ENCODE measurements around the gene RNF19B. TPM values are rescaled to one million over a fixed set of nuclear protein-coding genes. Genes with fewer than 3 reads are reported as not detected.

Gene RNF19B
- polyA plus RNA-seq, 2 of the 4 experiments (the other 2 are of a cell fraction): 9.9 to 22.6 TPM

DNA sequence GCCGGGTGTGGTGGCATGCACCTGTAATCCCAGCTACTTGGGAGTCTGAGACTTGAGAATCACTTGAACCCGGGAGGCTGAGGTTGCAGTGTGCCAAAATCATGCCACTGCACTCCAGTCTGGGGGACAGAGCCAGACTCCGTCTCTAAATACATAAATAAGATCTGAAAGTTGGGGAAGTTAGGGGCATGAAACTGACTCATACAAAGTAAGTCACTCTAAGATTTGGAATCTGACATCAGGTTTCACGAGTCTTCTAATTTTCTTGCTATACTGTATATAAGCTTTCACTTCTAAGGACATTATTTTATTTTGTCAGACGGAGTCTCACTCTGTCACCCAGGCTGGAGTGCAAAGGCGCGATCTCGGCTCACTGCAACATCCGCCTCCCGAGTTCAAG lies 30.1 kb downstream of the RNF19B start:
- no peak overlapping the region for H3K4me3 ChIP-seq
- peaks cover 40% of the 10 kb centered on the region for H3K4me1 ChIP-seq
- no peak for TF ChIP-seq RARB (CRISPR knock-in tag; IDR thresholded peaks at IDR 0.05)
- no peak for TF ChIP-seq RCOR1 (IDR thresholded peaks at IDR 0.05; ENCODE audit: low read depth, low read length)
- no peak for TF ChIP-seq ZC3H11A (IDR thresholded peaks at IDR 0.05)
- TF ChIP-seq MAFK (IDR thresholded peaks at IDR 0.05; ENCODE audit: partially characterized antibody): no peak
- TF ChIP-seq, protein P1, sequence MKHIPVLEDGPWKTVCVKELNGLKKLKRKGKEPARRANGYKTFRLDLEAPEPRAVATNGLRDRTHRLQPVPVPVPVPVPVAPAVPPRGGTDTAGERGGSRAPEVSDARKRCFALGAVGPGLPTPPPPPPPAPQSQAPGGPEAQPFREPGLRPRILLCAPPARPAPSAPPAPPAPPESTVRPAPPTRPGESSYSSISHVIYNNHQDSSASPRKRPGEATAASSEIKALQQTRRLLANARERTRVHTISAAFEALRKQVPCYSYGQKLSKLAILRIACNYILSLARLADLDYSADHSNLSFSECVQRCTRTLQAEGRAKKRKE (CRISPR knock-in tag; IDR thresholded peaks at IDR 0.05; ENCODE audit: low read depth): no peak
- TF ChIP-seq RNF2 (IDR thresholded peaks at IDR 0.05; ENCODE audit: borderline replicate concordance, low read depth): no peak
- no peak for TF ChIP-seq EHMT2 (IDR thresholded peaks at IDR 0.05; ENCODE audit: low read depth)
- 89% methylated on average over 10 of the region's 10 CpGs for whole genome bisulfite sequencing (ENCODE audit: missing lambda C conversion rate)
- no peaks in the 10 kb centered on the region for H3K9me3 ChIP-seq
- CTCF ChIA-PET: interaction anchor here (0.6 to 7.3 kb wide), 21 partner anchors 9 to 414 kb away, joined by 3 to 97 read pairs (median 8); partner anchors contain the start of gene AZIN2
- FAIRE-seq (no peak), DNase-seq (ENCODE audit: low read depth in 1 of 2, low spot score in 1 of 2) (no peak), ATAC-seq (no peak)
- peak overlapping the region; percentile 77 to 86 for H3K27ac ChIP-seq
- POLR2A ChIA-PET: interaction anchor here (1.5 to 3.0 kb wide), 2 partner anchors 30 to 146 kb away, joined by 4 to 17 read pairs; partner anchors contain the start of genes AZIN2 and RNF19B
- H3K4me2 ChIP-seq: peak overlapping the region; percentile 71

DNA sequence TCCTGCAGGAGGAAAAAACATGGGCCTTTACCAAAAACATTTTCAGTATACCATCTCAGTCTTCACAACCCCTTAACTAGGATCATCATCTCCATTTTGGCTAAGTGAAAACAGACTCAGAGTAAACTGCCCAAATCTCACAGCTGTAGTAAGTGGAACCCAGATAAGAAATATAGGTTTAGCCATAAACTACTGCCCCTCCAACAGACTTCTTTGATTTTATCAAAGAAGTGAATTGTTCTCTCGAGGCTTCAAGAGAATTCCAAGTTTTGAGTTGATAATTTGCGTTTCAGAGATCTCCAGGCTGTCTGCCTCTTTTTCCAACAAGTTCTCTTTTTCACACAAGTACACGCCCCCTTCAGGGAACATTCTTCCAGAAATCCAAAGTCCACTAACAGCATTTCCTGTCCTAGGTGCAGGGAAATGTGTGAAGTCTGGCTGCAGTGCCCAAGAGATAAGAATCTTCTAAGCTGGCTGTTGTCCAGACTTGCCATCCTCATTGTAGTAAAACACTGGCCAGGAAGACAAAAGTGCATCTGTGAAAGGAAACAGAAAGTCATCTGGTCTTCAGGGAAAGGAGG lies 30.8 kb downstream of the RNF19B start:
- FAIRE-seq (no peak), DNase-seq (ENCODE audit: low read depth in 1 of 2, low spot score in 1 of 2) (peak; percentile 38 to 84), ATAC-seq (peak; percentile 71 to 77)
- TF ChIP-seq GATA3 (IDR thresholded peaks at IDR 0.05; ENCODE audit: borderline replicate concordance) (peak; percentile 87), POLR2A (IDR thresholded peaks at IDR 0.05; ENCODE audit: low read length) (no peak), NPAS2 (CRISPR knock-in tag; IDR thresholded peaks at IDR 0.05; ENCODE audit: borderline replicate concordance) (no peak)
- TF ChIP-seq, protein P2, sequence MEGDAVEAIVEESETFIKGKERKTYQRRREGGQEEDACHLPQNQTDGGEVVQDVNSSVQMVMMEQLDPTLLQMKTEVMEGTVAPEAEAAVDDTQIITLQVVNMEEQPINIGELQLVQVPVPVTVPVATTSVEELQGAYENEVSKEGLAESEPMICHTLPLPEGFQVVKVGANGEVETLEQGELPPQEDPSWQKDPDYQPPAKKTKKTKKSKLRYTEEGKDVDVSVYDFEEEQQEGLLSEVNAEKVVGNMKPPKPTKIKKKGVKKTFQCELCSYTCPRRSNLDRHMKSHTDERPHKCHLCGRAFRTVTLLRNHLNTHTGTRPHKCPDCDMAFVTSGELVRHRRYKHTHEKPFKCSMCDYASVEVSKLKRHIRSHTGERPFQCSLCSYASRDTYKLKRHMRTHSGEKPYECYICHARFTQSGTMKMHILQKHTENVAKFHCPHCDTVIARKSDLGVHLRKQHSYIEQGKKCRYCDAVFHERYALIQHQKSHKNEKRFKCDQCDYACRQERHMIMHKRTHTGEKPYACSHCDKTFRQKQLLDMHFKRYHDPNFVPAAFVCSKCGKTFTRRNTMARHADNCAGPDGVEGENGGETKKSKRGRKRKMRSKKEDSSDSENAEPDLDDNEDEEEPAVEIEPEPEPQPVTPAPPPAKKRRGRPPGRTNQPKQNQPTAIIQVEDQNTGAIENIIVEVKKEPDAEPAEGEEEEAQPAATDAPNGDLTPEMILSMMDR (IDR thresholded peaks at IDR 0.05): peak; percentile 13; the same call in 1 of the 3 replicates
- TF ChIP-seq, protein P3, sequence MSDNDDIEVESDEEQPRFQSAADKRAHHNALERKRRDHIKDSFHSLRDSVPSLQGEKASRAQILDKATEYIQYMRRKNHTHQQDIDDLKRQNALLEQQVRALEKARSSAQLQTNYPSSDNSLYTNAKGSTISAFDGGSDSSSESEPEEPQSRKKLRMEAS (IDR thresholded peaks at IDR 0.05): peak; percentile 45
- TF ChIP-seq, protein P4, sequence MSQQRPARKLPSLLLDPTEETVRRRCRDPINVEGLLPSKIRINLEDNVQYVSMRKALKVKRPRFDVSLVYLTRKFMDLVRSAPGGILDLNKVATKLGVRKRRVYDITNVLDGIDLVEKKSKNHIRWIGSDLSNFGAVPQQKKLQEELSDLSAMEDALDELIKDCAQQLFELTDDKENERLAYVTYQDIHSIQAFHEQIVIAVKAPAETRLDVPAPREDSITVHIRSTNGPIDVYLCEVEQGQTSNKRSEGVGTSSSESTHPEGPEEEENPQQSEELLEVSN (IDR thresholded peaks at IDR 0.05; ENCODE audit: borderline replicate concordance, low read depth): 0 out of 2 replicates have a peak, but pooled peaks have one; percentile 36
- Histone ChIP-seq H3K4me1 (peaks cover 37% of the 10 kb centered on the region), H3K4me3 (no peak overlapping the region), H3K9me3 (no peaks in the 10 kb centered on the region), H3K4me2 (peak overlapping the region; percentile 71), H3K27ac (peak overlapping the region; percentile 77 to 86)
- ChIA-PET POLR2A (interaction anchor here (0.9 to 3.0 kb wide), 3 partner anchors 31 to 73 kb away, joined by 3 to 17 read pairs (median 4); partner anchors contain the start of gene RNF19B), CTCF (interaction anchor here (0.6 to 7.3 kb wide), 35 partner anchors 9 to 416 kb away, joined by 3 to 97 read pairs (median 4); partner anchors contain the start of gene AZIN2)
- whole genome bisulfite sequencing (ENCODE audit: missing lambda C conversion rate): 8% methylated on average over 3 of the region's 3 CpGs

DNA sequence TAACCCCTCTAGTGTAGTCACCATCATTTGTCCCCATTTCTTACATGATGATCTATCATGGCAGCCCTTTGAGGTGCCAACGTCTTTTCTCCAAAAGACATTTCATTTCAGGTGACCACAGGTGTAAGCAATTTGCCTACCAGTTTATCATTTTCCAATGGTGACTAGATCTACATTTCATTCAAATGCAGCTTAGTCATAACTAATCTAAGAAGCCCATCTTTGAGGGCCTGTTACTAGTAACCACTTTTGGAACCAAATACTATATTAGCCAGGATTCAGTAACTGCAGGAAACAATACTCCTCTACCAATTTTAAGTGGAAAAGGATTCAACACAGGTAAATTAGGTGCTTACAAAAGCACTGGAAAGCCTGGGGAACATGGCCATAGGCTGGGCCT lies 32.8 kb downstream of the RNF19B start:
- Histone ChIP-seq H3K27ac (no peak overlapping the region), H3K4me2 (no peak overlapping the region), H3K4me3 (no peak overlapping the region), H3K9me3 (no peaks in the 10 kb centered on the region), H3K4me1 (peaks cover 24% of the 10 kb centered on the region)
- CTCF ChIA-PET: interaction anchor here (0.8 to 7.3 kb wide), 10 partner anchors 11 to 157 kb away, joined by 3 to 97 read pairs (median 6); no protein-coding TSS in a partner anchor
- WGBS (ENCODE audit: missing lambda C conversion rate): 88% methylated on average over 1 of the region's 1 CpG
- DNase-seq (ENCODE audit: low read depth in 1 of 2, low spot score in 1 of 2): no peak
- no peak for FAIRE-seq
- POLR2A ChIA-PET: interaction anchor here (3.0 kb wide), 1 partner anchor 33 kb away, joined by 17 read pairs; the partner anchor contains the start of gene RNF19B
- ATAC-seq: no peak
- TF ChIP-seq BHLHE40 (IDR thresholded peaks at IDR 0.05; ENCODE audit: low read depth, low read length): no peak
- TF ChIP-seq RCOR1 (IDR thresholded peaks at IDR 0.05; ENCODE audit: low read depth, low read length): no peak
- TF ChIP-seq CHD2 (IDR thresholded peaks at IDR 0.05; ENCODE audit: low read length, partially characterized antibody): no peak
- TF ChIP-seq, protein P5, sequence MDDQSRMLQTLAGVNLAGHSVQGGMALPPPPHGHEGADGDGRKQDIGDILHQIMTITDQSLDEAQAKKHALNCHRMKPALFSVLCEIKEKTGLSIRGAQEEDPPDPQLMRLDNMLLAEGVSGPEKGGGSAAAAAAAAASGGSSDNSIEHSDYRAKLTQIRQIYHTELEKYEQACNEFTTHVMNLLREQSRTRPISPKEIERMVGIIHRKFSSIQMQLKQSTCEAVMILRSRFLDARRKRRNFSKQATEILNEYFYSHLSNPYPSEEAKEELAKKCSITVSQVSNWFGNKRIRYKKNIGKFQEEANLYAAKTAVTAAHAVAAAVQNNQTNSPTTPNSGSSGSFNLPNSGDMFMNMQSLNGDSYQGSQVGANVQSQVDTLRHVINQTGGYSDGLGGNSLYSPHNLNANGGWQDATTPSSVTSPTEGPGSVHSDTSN (IDR thresholded peaks at IDR 0.05): no peak
- TF ChIP-seq NPAS2 (CRISPR knock-in tag; IDR thresholded peaks at IDR 0.05; ENCODE audit: borderline replicate concordance): no peak
- no peak for TF ChIP-seq ZFP36 (IDR thresholded peaks at IDR 0.05; ENCODE audit: borderline replicate concordance, partially characterized antibody)
- TF ChIP-seq POLR2AphosphoS2 (conservative IDR thresholded peaks at IDR 0.05; ENCODE audit: low read length): no peak
- TF ChIP-seq, protein P6, sequence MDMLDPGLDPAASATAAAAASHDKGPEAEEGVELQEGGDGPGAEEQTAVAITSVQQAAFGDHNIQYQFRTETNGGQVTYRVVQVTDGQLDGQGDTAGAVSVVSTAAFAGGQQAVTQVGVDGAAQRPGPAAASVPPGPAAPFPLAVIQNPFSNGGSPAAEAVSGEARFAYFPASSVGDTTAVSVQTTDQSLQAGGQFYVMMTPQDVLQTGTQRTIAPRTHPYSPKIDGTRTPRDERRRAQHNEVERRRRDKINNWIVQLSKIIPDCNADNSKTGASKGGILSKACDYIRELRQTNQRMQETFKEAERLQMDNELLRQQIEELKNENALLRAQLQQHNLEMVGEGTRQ (IDR thresholded peaks at IDR 0.05): no peak
- no peak for TF ChIP-seq TFCP2L1 (CRISPR knock-in tag; IDR thresholded peaks at IDR 0.05)
- TF ChIP-seq JUN (IDR thresholded peaks at IDR 0.05): no peak
- TF ChIP-seq KDM1A (IDR thresholded peaks at IDR 0.05; ENCODE audit: low read depth): no peak
- TF ChIP-seq, protein P7, sequence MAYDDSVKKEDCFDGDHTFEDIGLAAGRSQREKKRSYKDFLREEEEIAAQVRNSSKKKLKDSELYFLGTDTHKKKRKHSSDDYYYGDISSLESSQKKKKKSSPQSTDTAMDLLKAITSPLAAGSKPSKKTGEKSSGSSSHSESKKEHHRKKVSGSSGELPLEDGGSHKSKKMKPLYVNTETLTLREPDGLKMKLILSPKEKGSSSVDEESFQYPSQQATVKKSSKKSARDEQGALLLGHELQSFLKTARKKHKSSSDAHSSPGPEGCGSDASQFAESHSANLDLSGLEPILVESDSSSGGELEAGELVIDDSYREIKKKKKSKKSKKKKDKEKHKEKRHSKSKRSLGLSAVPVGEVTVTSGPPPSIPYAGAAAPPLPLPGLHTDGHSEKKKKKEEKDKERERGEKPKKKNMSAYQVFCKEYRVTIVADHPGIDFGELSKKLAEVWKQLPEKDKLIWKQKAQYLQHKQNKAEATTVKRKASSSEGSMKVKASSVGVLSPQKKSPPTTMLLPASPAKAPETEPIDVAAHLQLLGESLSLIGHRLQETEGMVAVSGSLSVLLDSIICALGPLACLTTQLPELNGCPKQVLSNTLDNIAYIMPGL (CRISPR knock-in tag; IDR thresholded peaks at IDR 0.05; ENCODE audit: borderline replicate concordance): no peak
- TF ChIP-seq, protein P1 (CRISPR knock-in tag; IDR thresholded peaks at IDR 0.05; ENCODE audit: low read depth): no peak
- no peak for TF ChIP-seq TP53 (CRISPR knock-in tag; IDR thresholded peaks at IDR 0.05)
